Measurements from ENCODE around the gene SLC39A8. TPM values are rescaled to one million over a fixed set of nuclear protein-coding genes. Genes with fewer than 3 reads are reported as not detected.

The SLC39A8 gene
- total and polyA plus RNA-seq, 9 of the 15 experiments (the other 6 are each of a cell fraction or from before 2014, with no cell fraction given) = 8.2 to 30.3 (median 25.0) TPM

DNA sequence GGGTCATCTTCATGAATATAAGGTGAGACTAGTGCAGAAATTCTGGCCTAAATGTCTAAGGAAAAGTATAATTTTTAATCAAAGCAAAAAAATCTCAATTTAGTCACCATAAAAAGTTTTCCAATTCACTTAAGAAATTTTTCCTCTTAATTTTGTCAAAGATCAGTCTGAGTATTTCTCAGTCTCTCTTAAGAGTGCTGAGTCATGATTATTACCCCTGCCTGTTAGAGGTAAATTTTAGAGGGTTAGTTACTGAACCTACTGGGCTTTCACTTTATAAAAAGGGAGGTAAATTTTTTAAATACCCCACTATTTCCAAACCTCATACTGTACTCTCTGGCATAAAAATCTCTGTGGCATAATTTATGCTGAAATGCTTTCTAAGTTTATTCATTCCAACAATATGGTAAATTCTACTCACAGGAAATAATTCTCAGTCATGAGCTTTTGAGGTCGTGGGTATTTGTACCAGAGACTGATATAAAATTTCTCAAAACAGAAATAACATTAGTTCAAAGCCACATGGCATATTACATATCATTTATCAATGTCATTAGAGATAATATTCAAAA, 122.4 kb downstream of the SLC39A8 start:
- CTCF ChIA-PET (ENCODE audit: low intra/inter-chr PET ratio) = no interaction called here
- no peak overlapping the region for H3K4me3 ChIP-seq
- DNase-seq (ENCODE audit: extremely low read depth in 1 of 4, low spot score in 3 of 4) = peak in 2 of 4 experiments; percentile 10 to 11
- FAIRE-seq = no peak
- POLR2A ChIA-PET = no interaction called here
- 0% methylated on average over 1 of the region's 1 CpG for WGBS (ENCODE audit: insufficient coverage, low coverage, missing lambda C conversion rate)
- no peaks in the 10 kb centered on the region for H4K20me1 ChIP-seq (replicated peaks; ENCODE audit: control insufficient read depth, insufficient read depth, low read length)
- no TSS peak for BruUV-seq (replicated peaks)
- intact Hi-C loops (cut with micrococcal nuclease) = no loop called here
- ATAC-seq = no peak
- H3K27ac ChIP-seq (ENCODE audit: extremely low read depth, low read depth, low read length) = no peak overlapping the region
- H3K36me3 ChIP-seq (ENCODE audit: control insufficient read depth, insufficient read depth, low read length) = no peaks in the 10 kb centered on the region
- no peak overlapping the region for H2AFZ ChIP-seq (ENCODE audit: low read depth, low read length)
- no peak overlapping the region for H3K9ac ChIP-seq (ENCODE audit: insufficient read depth in 1 of 2, low read depth in 2 of 2, low read length in 2 of 2)
- no peaks in the 10 kb centered on the region for H3K27me3 ChIP-seq (ENCODE audit: control insufficient read depth in 2 of 2, insufficient read depth in 2 of 2, low read length in 2 of 2)
- H3K4me1 ChIP-seq (replicated peaks in 1 of 2; ENCODE audit: control insufficient read depth in 2 of 2, insufficient read depth in 2 of 2, low read length in 2 of 2) = no peaks in the 10 kb centered on the region
- H3K4me2 ChIP-seq (ENCODE audit: insufficient read depth, low read length) = no peak overlapping the region
- no peaks in the 10 kb centered on the region for H3K9me3 ChIP-seq (replicated peaks; ENCODE audit: control insufficient read depth, insufficient read depth, low read depth, low read length)
- in situ Hi-C loops (cut with MboI) = no loop called here
- no peaks in the 10 kb centered on the region for H3K9me1 ChIP-seq (ENCODE audit: control insufficient read depth, insufficient read depth, low read length)
- TF ChIP-seq BACH1 (tag; IDR thresholded peaks at IDR 0.05) = peak; percentile 58; the same call in 1 of the 2 replicates
- TF ChIP-seq CREB1 (IDR thresholded peaks at IDR 0.05) = no peak
- TF ChIP-seq CREB1 (CRISPR knock-in tag; IDR thresholded peaks at IDR 0.05) = no peak
- TF ChIP-seq EP400 (IDR thresholded peaks at IDR 0.05) = no peak
- no peak for TF ChIP-seq PCBP2 (IDR thresholded peaks at IDR 0.05; ENCODE audit: low read depth, low read length, poor library complexity, severe bottlenecking)
- TF ChIP-seq NFE2 (IDR thresholded peaks at IDR 0.05; ENCODE audit: low read depth) = 0 out of 2 replicates have a peak, but pooled peaks have one; percentile 51
- TF ChIP-seq NELFE (IDR thresholded peaks at IDR 0.05; ENCODE audit: insufficient read depth, insufficient read length) = no peak
- peak; percentile 93 for TF ChIP-seq ZNF316 (IDR thresholded peaks at IDR 0.05)
- TF ChIP-seq SRSF3 (IDR thresholded peaks at IDR 0.05; ENCODE audit: insufficient read depth, low read length) = no peak
- TF ChIP-seq EHMT2 (IDR thresholded peaks at IDR 0.05) = no peak
- peak; percentile 83 for TF ChIP-seq MAFG (tag; conservative IDR thresholded peaks at IDR 0.05)
- TF ChIP-seq PRPF4 (IDR thresholded peaks at IDR 0.05; ENCODE audit: insufficient read depth, low read depth, low read length, poor library complexity, severe bottlenecking) = no peak
- peak; percentile 92 for TF ChIP-seq MAFF (IDR thresholded peaks at IDR 0.05; ENCODE audit: low read length)
- TF ChIP-seq TAF15 (IDR thresholded peaks at IDR 0.05; ENCODE audit: low read depth, low read length) = no peak
- TF ChIP-seq LCOR (CRISPR knock-in tag; IDR thresholded peaks at IDR 0.05) = no peak
- no peak for TF ChIP-seq THRAP3 (IDR thresholded peaks at IDR 0.05; ENCODE audit: borderline replicate concordance)
- no peak for TF ChIP-seq RBM17 (IDR thresholded peaks at IDR 0.05; ENCODE audit: borderline replicate concordance, low read depth, low read length)
- peak; percentile 90 for TF ChIP-seq MAFK (IDR thresholded peaks at IDR 0.05; ENCODE audit: low read length)
- TF ChIP-seq RBFOX2 (IDR thresholded peaks at IDR 0.05; ENCODE audit: low read depth, low read length) = no peak
- peak; percentile 85 for TF ChIP-seq C11orf30 (IDR thresholded peaks at IDR 0.05; ENCODE audit: low read depth)
- peak; percentile 39; the same call in 1 of the 2 replicates for TF ChIP-seq NFE2L1 (tag; IDR thresholded peaks at IDR 0.05; ENCODE audit: borderline replicate concordance, low read depth)
- no peaks in the 10 kb centered on the region for H3K79me2 ChIP-seq (ENCODE audit: control insufficient read depth, insufficient read depth, low read length)
